GM15510 (cell line): ENCODE measurements around the gene FOXRED2.

Experiments
- POLR2A ChIP-seq: IDR thresholded peaks from 3 replicates; pipeline ENCODE4 v1.6.1; 2011; ENCODE audit warnings: borderline replicate concordance; ENCODE audit not compliant: insufficient read length; ENCODE audit errors: extremely low read depth

FOXRED2 gene

DNA sequence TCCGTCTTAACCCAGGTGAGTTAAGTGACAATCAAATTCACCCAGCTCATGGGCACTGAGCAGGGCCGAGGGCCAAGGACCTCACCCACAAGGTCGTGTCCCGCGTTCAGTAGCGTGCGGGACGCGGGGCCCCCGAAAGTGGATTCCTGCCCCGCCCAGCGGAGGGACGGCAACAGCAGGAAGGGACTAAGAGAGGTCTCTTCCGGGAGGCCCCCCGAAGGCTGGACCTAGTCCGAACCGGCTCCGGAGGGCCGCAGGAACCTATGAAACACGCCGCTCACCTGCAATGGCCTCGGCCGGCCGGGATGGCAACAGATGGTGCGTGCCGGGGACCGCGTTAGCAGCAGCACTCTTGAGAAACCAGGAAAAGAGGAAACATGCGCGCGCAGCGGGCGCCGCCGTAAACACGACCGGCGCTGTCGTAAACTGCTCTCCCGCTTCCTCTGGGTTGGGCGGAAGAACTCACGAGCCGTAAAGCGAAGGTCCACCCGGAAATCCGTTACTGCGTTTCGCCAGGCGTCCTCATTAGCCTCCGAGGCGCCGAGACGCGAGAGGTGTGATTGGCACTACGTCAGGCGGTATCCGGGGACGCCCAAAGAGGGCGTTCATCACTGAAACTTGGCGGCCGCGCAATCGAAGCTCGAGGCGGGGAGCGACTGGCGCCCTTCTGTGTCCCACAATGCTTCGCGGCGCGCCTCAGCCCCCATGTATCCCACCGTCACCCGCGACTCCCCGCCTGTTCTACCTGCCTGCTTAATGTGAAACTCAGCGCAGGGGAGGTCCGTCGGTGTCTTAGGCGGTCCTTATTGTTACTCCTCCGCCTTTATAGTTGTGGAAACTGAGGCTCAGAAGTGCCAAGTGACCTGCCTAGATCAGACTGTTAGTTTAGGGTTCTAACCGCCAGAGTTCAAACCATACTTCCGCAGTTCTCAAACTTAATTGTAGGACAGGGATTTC lies 22.2 kb upstream of the FOXRED2 start, which contains the start of gene EIF3D:
EIF3D (minus strand) TSS at position 372 of the 957 bp plus-strand sequence. CDS start 3,045 bp downstream, outside the sequence.
- TF ChIP-seq POLR2A, result peak; percentile 89

DNA sequence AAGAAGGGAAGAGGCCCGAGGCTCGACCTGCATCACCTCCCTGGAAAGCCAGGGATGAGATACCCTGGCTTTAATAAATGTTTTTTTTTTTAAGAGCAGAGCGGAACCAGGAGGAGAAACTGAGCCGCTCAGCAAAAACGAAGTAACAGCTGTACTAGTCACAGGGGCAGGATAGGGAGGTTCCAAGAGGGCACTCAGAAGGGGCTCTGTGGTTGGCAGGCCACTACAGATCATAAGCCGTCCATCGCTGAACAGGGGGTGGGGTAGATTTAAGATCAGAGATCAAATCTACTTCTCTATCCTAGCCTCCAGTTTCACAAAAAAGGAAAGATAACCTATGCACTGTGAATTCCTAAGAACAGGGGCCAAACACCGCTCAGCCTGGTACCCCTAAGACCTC lies 21.5 kb upstream of the FOXRED2 start:
- no peak for TF ChIP-seq POLR2A

DNA sequence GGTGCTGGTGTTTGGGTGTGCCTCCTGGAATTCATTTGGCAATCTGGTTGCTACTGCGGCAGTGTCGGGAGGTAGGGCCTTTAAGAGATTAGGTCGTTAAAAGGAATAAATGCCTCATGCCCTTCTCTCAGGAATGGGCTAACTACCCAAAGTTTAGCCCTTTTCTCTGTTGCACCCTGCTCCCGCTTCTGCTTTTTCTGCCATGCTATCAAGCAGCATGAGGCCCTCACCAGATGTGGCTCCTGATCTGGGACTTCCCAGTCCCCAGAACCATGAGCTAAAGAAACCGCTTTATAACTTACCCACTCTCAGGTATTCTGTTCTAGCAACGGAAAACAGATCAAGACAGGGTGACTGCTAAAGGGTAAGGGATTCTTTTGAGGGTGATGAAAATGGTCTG lies 15.8 kb upstream of the FOXRED2 start:
- TF ChIP-seq POLR2A, result no peak

DNA sequence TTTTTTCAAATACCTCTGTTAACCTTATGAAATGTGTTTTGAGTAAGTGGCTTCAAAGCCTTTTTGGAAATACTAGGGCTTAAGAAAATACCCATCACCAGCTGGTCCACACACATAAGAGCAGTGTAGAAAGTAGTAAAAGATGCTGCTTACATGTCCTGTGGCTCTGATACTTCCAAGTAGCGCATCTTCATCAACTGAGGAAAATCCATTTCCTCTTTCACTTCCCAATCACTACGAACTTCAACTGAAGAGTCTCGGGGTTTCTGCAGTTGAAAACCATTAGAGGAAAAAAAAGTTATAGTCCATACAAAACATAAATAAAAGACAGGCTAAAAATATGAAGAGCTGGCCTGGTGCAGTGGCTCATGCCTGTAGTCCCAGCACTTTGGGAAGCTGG lies 13.6 kb upstream of the FOXRED2 start:
- no peak for TF ChIP-seq POLR2A

DNA sequence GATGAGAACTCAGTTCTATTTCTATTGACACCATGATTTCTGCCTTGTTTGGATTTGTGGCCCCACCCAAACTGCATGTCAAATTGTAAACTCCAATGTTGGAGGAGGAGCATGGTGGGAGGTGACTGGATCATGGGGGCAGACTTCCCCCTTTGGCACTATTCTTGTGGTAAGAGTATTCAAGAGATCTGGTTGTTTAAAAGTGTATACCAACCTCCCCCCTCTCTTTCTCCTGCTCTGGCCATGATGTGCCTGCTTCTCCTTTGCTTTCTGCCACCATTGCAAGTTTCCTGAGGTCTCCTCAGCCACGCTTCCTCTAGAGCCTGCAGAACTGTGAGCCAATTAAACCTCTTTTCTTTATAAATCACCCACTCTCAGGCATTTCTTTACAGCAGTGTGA lies 7.9 kb upstream of the FOXRED2 start:
- TF ChIP-seq POLR2A, result no peak

DNA sequence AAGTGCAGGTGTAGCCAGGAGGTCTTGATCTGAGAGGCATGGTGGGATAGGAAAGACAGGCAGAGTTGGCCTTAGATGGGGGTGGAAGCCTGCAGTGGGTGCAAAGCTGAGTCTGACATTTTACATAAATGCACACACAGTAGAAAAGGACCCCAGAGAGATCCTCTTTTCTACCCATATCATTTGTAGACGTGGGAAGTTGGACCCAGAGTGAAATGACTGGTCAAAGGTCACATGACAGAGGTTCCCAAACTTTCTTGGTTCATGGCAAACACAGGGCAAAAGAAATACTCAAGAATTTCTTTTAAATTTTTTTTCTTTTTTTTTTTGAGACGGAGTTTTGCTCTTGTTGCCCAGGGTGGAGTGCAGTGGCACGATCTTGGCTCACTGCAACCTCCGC lies 6.2 kb upstream of the FOXRED2 start:
- no peak for TF ChIP-seq POLR2A

DNA sequence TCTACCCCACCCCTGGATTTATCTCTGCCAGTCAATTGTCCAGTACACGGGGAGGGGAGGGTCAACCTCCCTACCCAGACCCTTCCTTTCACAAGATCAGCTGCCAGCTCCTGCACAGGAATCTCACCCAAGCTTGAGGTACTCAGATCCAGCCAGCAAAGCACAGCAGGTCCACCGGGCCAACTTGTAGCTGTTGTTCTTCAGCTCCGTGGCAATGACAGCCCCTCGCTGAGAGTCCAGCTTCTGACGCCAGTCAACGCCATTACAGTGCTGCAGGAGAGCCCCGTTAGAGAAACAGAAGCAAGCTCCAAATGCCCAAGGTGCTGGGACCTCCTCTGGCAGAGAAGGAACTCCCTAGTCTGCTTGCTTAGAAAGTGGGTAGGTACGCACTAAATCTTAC lies 5.5 kb upstream of the FOXRED2 start:
- TF ChIP-seq POLR2A, result no peak

DNA sequence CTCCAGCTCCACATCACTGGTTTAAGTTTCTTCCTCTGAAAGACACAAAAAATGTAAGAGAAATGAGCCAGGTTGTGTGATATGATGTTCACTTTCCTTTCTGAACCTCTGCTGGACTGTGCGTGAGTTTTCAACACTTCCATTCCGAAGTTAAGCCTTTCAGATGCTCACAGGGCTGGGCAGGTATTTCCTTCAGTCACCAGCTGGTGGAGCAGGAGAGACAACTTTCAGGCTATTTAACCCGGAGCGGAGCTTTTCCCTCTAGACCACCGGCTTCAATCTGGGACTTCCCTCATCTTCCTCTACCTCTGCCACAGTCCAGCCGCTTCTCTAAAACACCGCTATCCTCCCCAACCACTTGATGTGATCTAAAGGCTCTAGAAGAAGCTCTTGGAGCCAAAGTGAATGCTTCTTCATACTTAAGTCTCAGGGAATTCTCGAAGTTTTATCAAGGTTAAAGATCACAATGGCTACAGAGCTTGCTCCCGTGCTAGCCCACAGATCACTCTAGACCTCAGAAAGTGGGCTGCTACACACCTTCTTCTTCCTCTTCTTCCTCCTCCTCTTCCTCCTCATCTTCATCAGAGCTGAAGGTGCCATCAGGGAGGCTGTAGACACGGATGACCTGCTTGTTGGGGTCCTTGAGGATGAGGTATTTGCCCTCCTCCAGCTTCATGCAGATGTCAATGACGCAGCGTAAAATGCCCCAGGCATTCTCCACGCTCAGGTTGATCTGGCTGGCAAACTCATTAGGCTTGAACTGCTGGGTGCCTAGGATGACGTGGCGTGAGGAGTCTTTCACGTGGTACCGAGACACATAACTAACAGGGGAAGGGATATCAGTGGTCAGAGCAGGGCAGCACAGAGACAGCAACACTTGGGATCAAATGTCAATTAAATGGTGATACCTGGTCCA lies 4.4 kb upstream of the FOXRED2 start:
- no peak for TF ChIP-seq POLR2A

DNA sequence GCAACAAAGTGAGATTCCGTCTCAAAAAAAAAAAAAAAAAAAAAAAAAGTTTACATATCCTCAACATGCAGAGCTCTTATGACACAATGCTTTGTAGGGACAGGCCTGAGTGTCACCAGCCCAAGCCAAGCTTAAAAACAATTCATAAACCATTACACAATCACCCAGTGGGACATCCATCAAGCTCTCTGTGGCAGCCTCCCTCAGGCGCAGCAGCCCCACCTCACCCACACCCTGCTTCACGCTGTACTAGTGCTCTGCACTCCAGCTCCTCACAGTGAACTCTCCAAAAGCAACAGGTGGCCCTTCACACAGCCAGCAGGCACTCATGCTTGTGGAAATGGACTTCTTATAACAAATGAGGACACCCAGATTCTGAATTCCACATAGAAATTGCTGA lies 3.5 kb upstream of the FOXRED2 start:
- TF ChIP-seq POLR2A, result no peak

DNA sequence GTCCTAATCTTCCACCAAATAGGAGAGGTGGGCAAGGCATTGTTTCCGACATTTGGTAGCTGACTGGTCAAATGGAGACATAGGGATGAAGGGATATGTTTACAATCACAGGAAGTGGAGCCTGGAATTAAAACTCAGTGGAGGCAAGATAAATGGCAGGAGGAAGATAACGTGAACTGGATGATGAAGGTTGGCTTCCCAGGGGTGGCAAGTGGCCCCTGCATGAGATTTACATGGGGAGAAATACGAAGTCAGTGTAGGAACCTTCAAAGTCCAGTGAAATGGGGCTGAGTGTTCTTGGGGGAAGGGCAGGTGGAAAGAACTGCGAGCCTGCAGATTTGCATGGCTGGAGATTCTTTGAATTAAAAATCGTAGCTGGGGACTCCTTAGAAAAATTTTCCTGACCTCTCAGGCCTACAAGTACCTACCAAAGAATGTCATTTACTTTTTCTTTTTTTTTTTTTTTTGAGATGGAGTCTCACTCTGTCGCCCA lies 724 bp upstream of the FOXRED2 start:
- no peak for TF ChIP-seq POLR2A

DNA sequence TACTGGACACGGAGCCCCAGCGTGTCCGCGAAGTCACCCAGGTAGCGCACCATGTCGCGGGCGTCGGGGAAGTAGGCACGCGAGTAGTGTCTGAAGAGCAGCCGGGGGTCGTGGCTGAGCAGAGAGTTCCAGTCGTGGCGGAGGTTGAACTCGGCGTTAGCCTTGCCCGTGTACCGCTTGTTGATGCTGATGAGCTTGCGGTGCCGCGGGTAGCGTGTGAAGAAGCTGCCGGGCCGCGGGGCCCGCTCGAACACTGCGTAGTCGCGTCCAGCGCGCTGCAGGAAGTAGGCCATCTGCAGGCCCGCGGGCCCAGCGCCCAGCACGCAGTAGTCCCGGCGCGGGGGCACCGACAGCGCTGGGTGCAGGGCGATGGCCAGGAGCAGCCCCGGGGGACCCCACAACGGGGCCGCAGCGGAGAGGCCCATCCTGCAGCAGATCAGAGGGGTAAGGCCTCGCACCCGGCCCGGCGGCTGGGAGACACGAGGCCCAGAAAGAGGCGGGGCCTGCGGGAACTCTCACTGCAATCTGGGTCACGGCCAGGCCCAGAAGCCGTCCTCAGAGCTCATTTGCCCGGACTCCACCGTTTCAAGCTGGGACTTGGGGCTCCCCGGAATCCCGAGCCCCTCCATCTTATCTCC lies 723 bp downstream of the FOXRED2 start:
- no peak for TF ChIP-seq POLR2A

DNA sequence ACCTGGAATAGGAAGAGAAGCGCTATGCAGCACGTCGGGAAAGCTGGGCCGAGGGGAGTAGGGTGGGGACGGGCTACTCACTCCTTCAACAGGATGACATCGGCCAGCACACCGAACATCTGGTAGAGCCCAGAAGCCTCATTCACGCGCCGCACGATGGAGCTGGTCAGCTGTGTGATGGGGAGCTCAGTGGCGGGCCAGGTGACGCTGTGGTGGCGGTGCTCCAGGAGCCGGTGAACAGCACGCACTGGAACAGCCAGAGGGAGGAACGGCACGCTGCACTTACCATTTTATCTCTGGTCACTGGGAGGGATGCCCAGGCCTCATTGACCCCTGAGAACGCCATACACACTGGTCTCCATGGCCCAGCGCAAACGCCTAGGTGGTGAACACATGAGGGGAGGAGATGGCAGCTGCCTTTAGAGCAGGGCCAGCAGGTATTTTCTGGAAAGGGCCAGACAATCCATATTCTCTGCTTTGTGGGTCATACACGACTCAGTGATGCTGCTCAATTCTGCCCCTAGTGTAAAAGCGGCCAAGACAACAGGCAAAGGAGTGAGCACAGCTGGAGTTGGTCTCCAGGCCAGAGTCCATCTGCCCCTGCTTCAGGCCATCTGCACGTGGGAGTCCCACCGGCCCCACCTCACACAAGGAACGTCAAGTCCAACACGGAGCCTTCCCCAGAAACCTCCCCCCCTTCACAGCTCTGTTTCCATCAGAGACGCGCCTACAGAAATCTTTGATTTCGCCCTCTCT lies 8.8 kb downstream of the FOXRED2 start:
- no peak for TF ChIP-seq POLR2A

DNA sequence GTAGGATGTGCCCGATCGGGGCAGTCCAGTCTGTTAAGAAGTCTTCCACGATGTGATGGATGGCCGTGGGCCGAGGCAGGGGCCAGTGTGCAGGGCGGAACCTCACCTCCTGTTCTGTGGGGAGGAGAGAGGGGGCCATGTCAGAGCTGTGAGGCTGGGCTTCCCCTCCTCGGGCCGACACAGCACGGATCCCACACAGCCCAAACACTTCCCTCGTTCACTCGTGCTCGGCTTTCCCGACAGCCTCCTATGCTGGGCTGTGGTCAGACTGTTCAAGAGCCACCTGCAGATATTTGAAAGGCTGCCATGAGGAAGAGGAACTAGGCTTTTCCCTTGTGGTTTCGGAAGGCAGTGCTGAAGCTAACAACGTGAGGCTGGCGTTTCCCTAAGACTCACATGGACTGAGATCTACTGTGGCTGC lies 13.1 kb downstream of the FOXRED2 start:
- no peak for TF ChIP-seq POLR2A

DNA sequence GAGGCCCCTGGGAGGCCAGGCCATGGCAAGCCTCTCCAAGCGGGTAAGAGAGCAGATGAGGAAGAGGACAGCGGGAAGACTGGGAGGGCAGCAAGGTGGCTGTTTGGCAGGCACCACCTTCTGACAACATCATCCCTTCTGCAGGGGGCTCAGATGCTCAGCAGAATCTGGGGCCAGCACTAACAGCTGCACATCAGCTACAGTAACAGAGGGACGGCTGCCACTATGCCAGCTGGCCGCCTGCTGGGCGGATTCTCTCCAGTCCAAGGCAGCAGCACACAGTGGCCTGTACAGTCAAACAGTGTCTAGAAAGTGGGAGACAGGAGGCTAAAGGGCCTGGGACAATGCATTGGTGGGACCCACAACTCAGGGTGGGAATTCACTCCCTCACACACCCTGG lies 14.7 kb downstream of the FOXRED2 start:
- no peak for TF ChIP-seq POLR2A
